Stimulated activated CD4-positive, alpha-beta T cell treated with anti-CD3 and anti-CD28 coated beads, Interleukin-1b, Interleukin-23, amount 100 ng/mL, for 24 hours (primary cell): ENCODE data around the gene EIF4G2.

Experiments
- DNase-seq, 4 experiments: peaks; one replicate each; pipeline ENCODE4 v3.0.0-alpha.2; 2020; ENCODE audit warnings: low read depth in 4 of 4, low spot score in 1 of 4

The EIF4G2 gene

DNA sequence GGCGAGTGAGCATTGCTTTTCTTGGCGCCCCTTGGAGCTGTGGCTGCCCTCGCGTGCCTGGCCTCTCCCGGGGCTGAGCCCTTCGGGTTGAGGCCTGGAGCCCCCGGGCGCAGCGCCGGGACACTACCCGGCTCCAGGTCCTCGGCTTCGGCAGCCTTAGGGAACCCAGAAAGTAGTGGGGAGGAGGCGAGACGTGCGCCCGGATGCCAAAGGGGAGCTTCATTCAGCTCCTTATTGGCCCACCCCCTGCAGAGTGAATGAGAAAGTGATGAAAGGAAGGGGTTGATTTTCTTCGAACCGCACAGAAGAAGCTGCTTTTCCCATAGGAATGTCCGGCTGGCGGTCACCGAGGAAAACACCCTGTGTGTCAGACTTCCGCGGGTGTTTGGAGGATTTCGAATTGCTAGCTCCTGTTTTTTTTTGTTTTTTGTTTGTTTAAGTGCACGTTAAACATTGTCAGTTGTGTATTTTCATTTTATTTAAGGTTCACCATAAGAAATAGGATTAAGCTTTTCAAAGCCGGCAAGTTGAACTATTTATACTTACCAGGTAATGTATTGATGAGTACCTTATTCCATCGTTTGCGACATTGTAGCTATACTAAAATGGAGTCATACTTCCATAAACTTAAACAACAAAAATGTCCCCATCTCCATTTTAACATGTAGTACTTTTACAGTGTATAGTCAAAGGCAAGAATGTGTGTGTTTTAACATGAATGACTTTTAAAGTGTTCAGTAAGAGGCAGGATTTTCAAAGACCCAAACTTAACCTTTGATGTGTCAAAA is 841 bp upstream of the EIF4G2 start:
- peak in 3 of 4 experiments; percentile 11 to 26 (median 20) for DNase-seq

DNA sequence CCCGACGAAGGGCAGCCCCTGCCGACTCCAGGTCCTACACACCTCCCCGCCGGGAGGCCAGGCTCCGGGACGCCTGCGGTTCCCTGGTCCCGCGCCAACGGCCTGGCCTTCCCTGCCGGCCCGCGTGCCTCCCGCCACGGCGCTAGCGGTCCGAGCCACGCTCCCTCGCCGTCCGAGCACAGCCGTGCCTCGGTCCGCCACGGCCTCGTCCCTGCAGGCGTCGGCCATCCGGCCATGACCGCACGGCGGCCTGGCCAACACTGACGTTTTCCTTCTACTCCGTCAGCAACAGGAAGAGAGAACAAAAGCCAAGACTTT is 532 bp downstream of the EIF4G2 start:
- DNase-seq = no peak

DNA sequence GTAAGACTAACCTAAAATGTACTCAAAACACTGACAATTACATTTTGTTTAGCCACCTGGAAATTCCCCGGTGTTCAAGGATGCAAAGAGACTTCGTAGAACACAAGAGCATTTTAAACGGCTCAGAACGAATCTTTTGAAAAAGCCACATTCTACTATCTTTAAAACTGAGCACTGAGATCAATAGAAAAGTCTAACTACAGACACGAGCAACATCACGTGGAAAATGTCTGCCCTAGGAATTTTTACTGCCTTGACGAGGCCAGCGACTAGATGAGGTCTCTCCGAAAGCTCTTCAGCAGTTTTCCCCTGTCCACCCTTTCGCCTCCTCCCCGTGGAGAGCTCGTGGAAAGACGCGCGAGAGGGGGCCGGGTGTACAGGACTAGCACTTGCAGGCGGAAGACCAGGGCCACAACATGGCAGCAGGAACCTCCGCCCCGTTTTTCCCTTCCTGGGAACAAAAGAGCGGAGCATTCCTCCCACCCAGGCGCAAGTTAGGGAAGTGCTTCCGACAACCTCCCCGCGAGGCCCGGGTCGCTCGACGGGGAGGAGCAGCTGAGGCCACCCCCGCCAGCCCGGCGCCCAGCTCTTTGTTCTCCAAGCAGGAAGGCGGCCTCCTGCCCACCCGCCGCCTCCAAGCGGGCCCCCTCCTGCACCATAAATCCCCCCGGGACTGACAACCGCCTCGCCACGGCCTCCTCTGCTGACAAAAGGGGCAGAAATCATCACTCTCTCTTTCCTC is 1.1 kb downstream of the EIF4G2 start:
- DNase-seq = peak; percentile 11 to 32 (median 28)

DNA sequence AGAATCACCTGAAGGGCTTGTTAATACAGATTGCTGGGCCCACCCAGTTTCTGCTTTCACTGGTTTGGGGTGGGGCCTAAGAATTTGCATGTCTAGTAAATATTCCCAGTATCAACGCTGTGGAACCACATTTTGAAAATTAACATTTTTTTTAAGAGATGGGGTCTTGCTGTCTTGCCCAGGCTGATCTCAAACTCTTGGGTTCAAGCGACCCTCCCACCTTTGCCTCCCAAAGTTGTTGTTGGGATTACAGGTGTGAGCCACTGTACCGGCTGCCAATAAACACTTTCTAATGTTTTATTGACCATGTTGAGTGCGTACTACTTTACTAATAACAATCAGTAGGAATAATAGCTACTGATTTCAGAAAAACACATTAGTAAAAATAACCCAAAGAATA is 2.5 kb downstream of the EIF4G2 start:
- no peak for DNase-seq

DNA sequence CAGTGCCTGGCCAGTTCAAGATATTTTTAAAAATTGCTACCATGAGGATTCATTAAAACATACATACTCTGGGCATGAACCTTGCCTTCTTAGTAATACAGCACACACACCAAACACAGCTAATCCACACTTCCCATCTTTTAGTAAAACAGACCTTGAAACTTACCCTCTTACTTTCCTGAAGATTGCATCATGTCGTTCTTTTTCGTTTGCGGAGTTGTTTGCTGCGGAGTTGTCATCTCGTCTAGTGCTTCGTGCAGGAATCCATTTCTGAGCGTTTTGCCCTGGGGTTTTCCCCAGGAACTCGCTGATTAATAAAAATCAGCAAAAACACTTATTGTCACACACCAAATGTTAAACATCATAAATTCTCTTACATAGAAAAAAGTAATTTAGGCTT is 3.0 kb downstream of the EIF4G2 start:
- no peak for DNase-seq

DNA sequence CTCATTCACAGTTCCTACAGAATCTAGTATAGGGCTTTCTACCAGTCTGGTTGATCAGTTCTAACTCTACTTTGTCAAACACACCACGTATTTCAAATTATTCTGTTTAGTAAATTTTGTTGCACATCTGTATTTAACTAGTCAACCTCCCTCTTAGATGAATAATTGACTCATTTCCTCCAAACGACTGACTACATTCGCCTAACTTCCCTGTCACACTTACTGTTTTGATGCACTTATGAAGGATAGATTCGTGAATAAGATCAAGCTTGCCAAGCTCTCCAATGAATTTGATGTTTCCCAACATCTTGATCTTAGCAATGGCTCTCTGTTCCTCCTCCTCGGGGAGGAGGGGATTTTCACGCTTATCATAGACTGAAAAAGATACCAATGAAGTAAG is 5.0 kb downstream of the EIF4G2 start:
- no peak for DNase-seq

DNA sequence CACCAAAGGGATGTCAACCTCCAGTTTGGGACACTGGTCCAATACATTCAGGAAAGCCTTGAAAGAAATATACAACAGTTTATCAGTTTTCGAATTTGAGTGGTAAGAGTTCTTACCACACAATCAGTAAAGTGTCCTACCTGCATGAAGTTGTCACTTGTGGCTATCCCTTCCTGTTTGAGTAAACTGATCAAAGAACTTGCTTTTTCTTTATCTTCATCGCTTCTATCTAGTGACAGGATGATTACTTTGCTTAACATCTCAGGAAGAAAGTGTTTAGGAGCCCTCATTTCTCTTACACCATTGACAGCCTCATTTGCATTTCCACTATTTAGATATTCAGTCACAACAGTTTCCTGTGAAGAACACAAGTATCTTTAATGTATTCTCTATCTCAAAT is 8.4 kb downstream of the EIF4G2 start:
- DNase-seq = no peak

DNA sequence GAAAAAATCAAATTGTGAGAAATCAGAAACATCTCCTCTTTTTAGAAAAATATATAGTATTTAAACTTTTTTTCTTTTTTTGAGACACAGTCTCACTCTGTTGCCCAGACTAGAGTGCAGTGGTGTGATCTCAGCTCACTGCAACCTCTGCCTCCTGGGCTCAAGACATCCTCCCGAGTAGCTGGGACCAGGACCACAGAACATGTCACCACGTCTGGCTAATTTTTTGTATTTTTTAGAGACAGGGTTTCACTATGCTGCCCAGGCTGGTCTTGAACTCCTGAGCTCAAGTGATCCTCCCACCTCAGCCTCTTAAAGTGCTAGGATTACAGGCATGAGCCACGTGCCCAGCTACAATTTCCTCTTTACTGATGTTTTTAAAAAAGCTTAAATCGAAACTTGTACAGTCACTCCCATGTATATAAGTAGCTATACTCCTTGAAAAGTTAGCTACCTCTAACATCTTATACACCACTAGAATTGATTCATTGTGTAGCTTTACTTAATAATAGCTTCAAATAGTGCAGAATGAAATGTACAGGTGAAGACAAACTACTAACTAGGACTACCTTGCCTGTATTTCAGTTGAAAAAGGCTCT is 10.3 kb downstream of the EIF4G2 start:
- no peak for DNase-seq

DNA sequence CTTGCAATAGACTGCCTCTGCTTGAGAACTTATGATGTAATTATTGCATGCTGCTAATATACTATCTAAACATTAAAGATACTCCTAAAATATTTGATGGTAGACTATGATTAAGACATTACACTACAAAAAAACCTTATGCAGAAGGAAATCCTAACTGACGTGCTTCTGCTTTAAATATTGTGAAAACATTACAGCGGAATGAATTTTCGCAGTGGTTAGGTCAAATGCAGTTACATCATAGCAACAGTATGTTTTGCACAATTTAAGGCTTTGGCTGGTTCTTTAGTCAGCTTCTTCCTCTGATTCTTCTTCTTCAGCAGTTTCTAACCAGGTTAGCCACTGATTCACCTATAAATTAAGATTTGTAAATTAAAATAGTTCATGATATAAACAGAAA is 11.2 kb downstream of the EIF4G2 start:
- no peak for DNase-seq

DNA sequence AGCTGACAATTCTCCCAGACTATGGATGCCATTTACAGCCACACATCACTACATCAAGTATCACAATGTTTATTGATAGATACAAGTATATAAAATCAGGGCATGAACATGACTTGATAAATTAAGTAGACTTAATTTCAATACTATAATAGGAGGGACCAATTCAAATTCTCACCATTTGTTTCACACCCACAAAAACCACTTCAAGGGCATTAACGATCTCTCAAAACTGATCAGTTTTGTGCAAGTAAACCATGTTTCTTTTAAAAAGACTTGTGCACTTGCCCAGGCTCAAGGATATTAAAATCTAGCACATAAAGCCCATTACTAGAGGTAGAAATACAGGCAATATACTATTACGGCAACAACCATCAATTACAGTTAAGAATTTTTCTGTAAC is 11.7 kb downstream of the EIF4G2 start:
- DNase-seq = no peak

DNA sequence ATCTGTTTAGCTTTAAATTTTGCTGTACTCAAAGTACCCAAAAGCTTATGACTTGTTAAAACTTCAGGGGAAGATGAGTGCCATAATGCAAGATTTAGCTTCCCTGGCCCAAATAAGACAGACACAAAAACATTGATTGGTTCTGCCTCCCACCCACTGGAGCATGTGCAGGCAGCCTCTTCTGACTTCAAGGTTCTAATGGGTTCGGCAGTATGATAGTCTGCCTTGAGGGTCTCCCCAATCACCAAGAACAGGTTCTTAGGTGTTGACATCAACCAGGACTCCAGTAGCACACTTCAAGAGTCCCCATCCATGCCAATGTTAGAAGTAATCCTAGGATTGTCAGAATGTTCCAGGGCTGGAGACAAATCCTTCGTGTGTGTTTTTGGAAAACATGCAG is 12.5 kb downstream of the EIF4G2 start:
- DNase-seq = no peak

DNA sequence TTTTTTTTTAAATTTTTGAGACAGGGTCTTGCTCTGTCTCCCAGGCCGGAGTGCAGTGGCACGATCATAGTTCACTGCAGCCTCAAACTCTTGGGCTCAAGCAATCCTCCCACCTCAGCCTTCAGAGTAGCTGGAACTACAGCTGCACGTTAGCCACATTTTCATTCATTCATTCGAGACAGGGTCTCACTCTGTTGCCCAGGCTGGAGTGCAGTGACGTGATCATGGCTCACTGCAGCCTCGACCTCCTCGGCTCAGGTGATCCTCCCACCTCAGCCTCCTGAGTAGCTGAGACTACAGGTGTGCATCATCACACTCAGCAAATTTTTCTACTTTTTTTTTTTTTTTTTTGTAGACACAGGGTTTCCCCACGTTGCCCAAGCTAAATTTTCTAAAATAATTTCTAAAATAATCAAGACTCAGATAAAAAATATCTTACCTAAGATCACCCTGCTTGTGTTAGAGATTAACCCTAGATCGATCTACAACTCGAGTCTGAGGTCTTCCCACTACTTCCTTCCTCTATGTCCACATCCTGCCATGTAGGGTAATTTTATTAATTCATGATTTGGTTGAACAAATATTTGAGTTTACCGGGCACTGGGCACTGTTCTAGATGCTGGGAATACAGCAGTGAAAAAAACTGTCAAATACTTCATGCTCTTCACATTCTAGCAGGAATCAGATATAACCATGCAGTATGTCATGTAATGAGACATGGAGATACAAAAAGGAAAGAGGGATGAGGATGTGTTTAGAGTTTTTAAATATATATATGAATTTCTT is 15.1 kb downstream of the EIF4G2 start:
- no peak for DNase-seq

DNA sequence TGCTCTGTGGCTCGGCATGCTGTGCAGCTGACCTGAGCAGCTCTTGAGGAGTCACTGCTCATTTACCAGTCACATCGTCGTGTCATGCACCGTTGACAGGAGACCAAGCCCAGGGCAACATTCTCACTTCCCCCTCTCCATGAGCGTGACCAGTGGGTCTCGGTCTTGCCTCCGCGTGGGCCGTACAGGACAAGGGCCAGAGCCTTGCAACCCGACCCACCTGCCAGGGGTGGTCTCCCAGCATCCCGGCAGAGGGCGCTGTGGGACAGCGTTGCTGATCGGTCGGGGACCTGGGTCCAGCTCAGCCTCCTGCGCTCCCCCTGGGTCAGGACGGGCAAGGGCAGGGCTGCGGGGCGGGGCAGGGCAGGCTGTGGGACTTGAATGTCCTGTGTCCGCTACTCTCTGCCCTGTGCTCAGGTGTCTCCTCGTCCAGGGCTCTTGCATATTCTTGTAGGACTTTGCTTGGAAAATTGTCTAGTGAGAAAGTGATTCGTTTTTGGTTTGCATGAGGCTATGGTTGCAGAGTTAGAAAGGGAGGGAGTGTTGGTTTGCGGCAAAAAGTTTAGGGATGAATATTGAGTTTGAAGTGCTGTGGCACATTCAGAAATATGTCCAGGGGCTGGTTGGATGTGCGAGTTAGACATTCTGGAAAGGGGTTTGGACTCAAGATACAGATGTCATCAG is 16.2 kb downstream of the EIF4G2 start:
- peak; percentile 75 to 82 (median 78) for DNase-seq

DNA sequence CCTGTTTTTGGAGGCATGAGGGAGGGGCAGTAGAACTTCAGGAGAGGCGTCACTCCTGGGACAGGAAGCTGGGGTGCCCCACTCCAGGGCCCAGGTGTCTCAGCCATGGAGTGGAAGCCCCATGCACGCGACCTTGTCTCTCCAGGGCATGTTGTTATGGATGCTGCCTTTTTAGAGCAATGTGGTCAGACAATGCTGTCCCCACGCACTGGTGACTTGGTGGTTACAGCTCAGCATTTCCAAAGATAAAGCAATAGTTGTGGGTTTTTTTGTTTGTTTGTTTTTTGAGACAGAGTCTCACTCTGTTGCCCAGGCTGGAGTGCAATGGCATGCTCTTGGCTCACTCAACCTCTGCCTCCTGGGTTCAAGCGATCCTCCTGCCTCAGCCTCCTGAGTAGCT is 22.3 kb downstream of the EIF4G2 start:
- no peak for DNase-seq

DNA sequence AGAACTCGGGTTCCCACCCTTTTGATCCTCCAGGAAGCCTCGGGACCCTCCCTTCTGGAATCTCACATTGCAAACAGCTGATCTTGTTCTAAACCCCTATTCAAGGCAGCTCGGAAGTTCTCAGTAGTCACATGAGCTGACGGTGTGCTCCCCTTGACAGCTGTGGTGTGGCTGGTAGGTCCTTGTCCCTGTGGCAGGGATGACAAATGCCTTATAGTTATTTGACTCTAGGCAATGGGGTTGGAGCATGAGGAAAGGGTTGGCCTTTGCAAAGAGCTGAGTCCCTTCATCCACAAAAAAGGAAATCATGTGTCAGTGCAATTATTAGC is 23.6 kb downstream of the EIF4G2 start:
- DNase-seq = no peak

DNA sequence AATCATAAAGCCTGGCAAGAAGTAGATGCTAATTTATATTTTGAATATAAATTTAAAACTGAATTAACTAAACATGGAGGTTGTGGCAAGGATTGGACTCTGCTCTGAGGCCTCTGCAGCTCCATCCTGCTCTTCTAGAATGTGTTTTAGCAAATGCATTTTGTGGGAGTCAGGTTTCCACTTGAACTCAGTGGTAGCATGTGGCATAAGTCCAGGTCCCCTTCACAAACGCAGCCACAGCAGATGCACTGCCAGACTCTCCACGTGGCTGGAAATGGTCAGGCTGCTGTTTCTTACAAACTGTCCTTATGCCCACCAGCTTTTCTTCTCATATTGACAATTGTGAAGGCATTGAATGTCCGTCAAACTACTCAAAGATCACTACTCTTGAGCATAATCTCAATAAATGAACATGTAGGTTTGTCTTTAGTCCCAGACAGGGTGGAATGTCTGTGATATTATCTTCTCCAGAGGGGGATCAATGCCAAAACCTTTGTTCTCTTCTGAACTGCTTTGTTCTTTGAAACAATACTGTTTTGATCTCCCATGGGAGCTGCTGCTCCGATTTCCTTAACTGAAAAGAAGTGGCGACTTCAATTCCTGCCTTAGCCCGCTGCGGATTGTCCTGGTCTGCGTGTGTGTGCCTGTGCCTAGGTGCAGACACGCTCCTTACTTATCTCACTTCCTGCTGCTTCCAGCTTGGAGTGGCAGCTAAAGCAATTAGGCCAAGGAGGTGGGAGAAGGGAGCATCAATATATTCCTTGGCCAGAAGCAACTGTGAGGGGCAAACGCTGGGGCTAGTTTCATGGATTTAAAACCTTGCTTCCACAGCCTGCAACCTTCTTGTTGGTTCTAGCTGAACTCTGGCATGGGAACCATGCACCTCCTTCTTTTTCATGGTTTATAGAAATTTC is 24.2 kb downstream of the EIF4G2 start:
- no peak for DNase-seq

DNA sequence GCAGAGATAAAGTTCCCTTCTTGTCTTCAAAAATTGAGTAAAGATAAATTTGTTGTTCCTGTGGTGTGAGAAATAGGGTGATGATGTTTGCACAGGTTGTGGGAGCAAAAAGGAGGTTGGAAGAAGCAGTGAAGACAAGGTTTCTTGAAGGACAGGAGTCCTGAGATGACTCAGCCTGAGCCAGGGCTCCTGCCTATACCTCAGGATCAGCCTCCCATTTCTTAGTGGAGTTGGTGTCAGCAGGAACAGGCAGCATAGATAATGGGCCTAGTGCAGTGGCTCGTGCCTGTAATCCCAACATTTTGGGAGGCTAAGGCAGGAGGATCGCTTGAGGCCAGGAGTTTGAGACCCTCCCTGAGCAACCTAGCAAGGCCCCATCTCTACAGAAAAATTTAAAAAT is 28.7 kb downstream of the EIF4G2 start:
- DNase-seq = no peak

DNA sequence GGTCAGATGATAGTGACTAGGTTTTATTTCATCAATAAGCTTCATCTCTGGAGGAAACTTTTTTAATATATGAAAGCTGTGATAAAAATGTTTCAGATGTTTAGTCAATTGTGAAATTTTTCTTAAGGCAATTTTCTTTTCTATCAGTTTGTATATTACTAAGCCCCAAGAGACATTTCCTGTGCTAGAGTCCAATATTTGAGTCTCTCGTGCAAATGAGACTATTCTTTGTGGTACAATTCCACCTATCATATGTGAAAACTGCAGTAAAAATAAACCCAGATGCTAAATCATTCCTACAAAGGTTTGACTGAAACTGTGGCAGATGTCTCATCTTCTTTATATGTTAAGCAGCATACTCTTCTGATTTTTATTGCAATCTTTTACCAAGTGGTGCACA is 29.6 kb downstream of the EIF4G2 start:
- DNase-seq = no peak

DNA sequence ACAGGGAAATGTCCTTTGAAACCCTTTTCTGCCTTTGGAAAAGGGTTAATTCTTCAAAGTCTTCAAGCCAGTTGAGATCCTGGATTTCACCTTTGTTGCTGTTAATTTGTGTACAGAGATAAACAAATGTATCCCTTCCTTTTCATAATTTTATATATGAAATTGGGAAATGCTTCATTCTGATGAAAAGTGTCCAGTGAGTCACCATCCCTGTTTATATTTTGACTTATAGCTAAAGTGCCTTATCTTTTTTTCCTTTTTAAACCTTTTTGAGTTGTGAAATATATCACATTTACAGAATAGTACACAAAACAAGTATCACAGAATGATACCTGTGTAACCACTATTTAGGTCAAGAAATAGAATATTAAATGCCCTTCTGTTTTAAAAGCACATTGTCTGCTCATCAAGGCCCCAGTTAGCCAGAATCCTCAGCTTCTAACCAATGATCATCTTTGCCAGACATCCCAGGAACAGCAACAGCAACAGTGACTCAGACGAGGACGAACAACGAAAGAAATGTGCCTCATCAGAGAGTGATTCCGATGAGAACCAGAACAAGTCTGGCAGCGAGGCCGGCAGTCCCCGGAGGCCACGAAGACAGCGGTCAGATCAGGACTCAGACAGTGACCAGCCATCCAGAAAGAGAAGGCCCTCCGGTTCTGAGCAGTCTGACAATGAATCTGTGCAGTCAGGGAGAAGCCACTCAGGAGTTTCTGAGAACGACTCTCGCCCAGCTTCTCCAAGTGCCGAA is 30.3 kb downstream of the EIF4G2 start:
- no peak for DNase-seq

DNA sequence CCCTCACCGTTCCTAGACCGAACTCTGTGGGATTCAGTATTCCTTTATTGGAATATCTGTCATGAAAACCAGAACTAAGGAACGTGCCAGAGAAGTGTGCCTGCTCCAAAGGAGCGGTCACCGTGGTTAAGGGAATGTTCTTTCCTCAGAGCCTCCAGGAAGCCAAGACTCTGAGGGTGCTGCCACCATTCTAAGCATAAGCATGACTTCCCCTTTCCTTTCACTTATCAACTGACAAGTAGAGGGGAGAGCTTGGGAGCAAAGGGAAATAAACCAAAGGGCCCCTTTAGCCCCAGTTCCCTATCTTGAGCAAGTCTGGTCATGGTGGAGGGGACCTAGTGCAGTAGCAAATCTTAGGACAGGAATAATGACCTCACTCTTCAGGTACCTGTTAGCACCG is 30.9 kb downstream of the EIF4G2 start:
- DNase-seq = no peak
